ENCODE measurements around the gene EFNA5.

DNA sequence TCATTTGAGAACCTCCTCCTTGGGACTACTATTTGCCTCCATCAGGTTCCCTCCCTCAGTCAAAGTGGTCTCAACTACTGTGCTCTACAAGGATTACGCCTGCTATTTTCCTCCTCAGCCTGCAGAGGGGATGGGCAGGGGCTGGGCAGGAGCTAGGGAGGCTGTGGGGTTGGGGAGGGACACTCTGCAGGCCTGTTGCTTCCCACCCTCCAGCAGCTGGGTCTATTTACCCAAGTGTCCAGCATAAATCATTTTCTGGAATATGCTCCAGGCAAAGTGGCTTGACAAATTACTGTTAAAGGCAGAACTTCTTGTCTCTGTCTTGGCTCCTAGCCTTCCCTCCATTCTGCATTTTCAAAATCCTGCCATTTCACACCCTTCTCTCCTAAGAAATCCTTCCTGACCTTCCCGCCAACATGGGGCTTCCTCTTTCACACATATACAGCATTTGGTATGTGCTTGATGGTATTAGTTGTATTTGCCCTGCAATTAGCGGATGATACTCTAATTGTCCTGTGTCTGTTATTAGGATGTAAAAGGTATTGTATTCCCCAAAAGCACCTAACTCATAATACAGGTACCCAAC lies 106.7 kb downstream of the EFNA5 start:
- TF ChIP-seq, protein P1, sequence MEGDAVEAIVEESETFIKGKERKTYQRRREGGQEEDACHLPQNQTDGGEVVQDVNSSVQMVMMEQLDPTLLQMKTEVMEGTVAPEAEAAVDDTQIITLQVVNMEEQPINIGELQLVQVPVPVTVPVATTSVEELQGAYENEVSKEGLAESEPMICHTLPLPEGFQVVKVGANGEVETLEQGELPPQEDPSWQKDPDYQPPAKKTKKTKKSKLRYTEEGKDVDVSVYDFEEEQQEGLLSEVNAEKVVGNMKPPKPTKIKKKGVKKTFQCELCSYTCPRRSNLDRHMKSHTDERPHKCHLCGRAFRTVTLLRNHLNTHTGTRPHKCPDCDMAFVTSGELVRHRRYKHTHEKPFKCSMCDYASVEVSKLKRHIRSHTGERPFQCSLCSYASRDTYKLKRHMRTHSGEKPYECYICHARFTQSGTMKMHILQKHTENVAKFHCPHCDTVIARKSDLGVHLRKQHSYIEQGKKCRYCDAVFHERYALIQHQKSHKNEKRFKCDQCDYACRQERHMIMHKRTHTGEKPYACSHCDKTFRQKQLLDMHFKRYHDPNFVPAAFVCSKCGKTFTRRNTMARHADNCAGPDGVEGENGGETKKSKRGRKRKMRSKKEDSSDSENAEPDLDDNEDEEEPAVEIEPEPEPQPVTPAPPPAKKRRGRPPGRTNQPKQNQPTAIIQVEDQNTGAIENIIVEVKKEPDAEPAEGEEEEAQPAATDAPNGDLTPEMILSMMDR (optimal IDR thresholded peaks at IDR 0.05 in 1 of 3, IDR thresholded peaks at IDR 0.05 in 1 of 3, conservative IDR thresholded peaks at IDR 0.05 in 1 of 3; ENCODE audit: extremely low read depth in 1 of 3, insufficient read depth in 2 of 3, low read length in 3 of 3), result no peak
- no peak for TF ChIP-seq EZH2 (IDR thresholded peaks at IDR 0.05; ENCODE audit: low read length)

Data from keratinocyte (primary cell).